OCI-LY1 (cell line): Measurements from ENCODE around the gene SUPT3H.

Experiments used
- CTCF ChIP-seq: fragments of 200-600 bp; sonication (generic), shearing (Covaris generic); IDR thresholded peaks from 2 replicates; pipeline ENCODE4 v1.5.1; 2017; ENCODE audit warnings: mild to moderate bottlenecking, antibody characterized with exemption, low read length, moderate library complexity, mixed read lengths
- EZH2 ChIP-seq: fragments of 200-600 bp; sonication (generic), shearing (Covaris generic); IDR thresholded peaks from 2 replicates; pipeline ENCODE4 v1.8.0; 2017; ENCODE audit warnings: borderline replicate concordance, mixed run types, mild to moderate bottlenecking, antibody characterized with exemption, low read length, moderate library complexity, mixed read lengths

GRCh38 chr6:45424451-45424861 is 46.7 kb upstream of the SUPT3H start:
- TF ChIP-seq CTCF (no peak), EZH2 (no peak)
